Endometrium (tissue), 2 donors: ENCODE measurements around the gene ERN2.
"Not testable (repeated sequence)": the region's sequence is repeated elsewhere in the genome, so short reads cannot be mapped to it uniquely, and the experiment has no call there.

Source experiments
- FAIRE-seq: peaks from 2 replicates; lab custom pipeline; 2012; peaks lifted over from hg19 to GRCh38; lab: Jason Lieb, UNC
- donor health status: control.
- donor health status: control.

The ERN2 gene

DNA sequence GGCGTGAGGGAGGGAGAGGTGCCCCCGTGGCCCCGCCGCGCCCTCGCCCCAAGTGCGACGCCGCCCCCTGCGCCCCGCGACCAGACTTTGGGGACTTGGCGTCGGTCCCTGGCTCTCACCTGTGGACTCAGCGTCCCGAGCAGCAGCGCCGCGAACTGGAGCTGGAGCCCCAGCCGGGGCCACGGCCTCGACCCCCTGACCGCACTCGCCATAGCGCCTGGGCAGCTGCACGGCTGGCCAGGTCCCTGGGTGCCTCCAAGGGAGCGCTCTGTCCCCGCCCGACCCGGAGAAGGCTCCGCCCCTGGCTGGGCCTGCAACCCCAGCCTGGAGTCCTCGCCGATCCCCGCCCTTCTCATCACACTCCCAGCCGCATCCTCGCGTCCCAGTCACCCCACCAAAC, at the start of gene ERN2:
Gene ERN2 (minus strand): TSS at position 247 of the 400 bp plus-strand sequence. CDS start 35 bp downstream, at position 212.
- FAIRE-seq: no peak

DNA sequence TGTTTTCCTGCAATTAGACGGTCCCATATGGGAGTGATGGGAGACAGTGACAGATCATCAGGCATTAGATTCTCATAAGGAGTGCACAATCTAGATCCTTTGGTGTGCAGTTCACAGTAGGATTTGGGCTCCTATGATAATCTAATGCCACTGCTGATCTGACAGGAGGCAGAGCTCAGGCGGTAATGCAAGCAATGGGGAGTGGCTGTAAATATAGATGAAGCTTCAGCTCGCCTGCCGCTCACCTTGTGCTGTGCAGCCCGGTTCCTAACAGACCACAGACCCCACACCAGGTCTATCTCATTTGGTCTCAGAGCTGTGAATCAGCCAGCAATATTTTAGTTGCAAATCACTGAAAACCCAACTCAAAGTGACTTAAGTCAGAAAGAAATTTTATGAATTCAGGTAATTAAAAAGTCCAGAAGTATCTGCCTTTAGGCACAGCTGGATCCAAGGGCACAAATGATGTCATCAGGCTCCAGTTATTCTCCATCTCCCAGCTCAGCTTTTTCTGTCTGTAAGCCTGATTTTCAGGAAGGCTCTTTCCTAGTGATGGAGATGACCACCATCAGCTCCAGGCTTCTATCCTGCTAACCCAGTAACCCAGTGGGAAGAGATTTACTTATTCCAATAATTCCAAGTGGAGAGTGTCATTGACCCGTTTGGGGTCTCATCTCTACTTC, 45.1 kb upstream of the ERN2 start:
- no peak for FAIRE-seq

DNA sequence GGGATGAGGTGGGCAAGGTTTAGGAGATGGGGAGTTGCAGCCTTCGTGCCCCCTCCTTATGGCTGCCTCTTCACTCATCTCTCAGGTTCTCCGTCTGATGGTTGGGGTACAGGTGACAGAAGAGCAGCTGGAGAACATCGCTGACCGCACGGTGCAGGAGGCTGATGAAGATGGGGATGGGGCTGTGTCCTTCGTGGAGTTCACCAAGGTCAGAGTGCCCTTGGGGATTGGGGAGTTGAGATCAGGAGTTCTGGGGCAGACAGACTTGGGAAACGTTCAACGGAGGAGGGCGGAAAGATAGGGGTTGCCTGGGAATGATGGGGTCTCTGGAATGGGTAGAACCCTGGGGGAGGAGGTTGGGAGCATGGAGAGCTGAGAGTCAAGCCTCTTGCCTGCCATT, 44.1 kb upstream of the ERN2 start:
- no peak for FAIRE-seq

DNA sequence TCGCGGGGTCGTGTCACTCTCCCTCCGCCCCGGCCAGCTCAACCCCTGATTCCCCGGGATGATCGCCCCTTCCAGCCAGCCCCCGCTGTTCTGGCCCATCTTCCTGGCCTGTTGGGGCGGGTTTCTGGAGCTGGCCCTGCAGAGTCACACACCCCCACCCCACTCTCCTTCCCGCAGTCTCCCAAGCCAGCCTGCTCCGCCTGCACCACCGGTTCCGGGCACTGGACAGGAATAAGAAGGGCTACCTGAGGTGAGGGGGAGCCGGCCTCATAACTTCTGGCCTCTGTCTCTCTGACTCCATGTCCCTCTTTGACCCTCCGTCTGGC, 42.4 kb upstream of the ERN2 start:
- no peak for FAIRE-seq

DNA sequence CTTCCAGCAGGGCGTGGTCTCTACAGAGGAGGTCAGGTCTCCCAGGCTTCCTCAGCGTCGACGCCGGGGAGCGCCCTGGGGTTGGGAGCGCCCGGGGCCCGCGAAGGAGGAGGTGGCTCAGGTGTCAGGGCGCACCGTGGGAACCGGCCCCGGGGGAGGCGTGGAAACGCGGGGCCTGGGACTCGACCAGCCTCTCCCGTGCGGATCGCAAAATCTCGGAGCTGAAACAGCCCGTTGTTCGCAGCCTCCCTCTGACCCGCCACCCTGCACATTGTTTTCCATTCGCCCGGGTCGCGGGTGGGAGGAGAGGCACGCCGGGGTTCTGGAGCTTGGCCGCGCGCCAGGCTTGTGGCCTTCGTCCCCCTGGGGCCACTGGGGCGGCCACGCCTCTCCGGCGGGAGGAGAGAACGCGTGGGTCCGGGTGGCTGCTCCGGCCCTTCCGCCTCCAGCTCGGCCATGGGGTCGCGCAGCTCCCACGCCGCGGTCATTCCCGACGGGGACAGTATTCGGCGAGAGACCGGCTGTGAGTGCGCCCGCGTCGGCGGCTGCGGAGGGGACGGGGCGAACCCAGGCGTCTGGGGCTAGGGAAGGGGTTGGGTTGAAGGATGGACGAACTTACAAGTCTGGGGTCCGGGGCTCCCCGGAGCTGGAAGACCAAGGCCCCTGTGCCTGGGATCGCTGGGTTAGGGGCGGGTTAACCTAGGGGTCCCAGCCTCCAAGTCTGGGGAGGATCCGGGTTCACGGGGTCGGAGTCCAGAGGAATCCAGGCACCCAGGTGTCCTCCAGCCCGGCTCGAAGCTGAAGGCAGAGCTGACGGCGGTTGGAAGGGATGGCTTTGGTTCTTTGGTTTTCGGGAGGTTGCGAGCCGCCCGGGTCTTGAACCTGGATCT, 41.8 kb upstream of the ERN2 start, which contains the start of gene CHP2:
Gene CHP2 (plus strand): TSS at position 433 of the 890 bp plus-strand sequence. CDS start 24 bp downstream, at position 457.
- no peak for FAIRE-seq

DNA sequence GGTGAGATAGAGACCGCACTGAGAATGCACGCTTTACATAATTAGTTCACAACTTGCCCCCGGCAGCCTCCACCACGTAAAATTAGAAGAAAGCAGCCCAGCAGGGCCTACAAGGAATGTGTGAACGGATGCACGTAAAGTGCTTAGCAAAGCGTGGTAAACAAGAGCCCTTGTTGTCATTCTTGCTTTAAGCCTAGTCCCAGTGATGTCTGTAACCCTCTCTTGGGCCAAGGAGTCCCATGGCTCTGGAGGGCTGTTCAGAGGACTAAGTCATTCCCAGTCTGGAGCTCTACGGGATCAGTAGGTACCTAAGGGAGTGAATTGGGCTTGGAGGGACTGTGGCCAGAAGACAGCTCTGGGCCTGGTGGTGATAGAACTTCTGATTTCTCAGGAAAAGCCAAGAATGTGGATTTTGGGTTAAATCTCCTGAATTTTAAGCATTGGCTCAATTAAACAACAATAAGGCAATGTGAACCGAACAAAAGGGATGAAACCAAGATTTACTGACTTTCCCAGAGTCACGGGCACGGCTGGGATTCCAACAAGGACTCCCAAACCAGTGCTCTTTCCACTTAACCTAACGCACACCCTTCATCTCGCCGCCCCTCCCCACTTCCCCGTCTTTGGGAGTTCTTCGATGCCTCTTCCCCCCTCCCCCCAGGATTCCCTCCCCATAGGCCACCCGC, 41.0 kb upstream of the ERN2 start:
- no peak for FAIRE-seq

DNA sequence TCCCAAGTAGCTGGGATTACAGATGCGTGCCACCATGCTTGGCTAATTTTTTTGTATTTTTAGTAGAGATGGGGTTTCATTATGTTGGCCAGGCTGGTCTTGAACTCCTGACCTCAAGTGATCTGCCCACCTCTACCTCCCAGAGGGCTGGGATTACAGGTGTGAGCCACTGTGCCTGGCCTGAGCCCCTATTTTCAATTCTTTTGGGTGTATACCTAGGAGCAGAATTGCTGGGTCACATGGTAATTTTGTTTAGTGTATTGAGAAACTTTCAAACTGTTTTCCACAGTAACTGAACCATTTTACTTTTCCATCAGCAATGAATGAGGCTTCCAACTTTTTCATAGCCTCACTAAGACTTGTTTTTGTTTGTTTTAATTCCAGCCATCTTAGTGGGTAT, 38.0 kb upstream of the ERN2 start:
- not testable (repeated sequence) for FAIRE-seq

DNA sequence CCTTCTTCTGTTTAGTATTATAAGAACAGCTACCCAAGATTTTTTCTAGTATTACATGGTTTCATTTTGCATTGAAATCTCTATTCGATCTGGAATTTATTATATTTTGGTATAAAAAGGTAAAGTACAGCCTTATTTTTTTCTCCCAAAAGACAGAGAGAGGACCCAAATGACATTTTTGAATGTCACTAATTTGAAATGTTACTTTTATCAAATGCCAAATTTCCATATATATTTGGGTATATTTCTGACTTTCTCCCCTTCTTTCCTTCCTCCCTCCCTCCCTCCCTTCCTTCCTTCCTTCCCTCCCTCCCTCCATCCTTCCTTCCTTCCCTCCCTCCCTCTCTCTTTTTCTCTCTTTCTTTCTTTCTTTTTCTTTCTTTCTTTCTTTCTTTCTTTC, 35.6 kb upstream of the ERN2 start:
- FAIRE-seq: no peak

DNA sequence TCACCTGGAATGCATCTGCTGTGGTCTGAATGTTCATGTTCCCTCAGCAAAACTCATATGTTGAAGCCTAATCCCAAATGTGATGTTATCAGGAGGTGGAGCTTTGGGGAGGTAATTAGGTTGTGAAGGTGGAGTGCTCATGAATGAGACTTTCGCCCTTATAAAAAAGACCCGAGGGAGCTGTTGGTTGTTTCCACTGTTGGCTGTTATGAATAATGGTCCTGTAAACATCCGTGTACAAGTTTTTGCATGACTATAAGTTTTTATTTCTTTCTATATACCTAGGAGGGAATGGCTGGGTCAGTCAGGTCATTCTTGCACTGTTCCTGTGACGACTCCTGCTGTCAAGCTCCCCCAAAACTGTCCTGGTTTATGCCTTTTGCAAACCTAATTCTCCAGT, 32.2 kb upstream of the ERN2 start:
- FAIRE-seq: no peak

DNA sequence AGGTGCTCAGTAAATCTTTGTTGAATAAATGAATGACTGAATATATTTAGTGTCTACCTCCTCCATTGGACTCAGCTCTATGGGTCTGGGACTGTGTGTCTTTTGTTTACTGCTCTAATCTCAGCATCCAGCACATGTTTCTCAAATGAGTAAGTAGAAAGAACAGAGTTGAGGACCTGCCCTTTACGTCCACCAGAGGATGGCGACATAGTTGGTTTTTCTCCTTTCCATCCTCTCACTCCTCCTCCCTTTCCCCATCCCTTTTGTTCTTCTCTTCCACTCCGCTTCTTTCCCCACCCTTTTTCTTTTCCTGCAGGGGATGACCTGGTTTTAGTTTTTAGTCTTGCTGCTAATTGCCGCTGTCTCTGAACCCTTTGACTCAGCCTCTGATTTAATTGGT, 29.7 kb upstream of the ERN2 start:
- no peak for FAIRE-seq

DNA sequence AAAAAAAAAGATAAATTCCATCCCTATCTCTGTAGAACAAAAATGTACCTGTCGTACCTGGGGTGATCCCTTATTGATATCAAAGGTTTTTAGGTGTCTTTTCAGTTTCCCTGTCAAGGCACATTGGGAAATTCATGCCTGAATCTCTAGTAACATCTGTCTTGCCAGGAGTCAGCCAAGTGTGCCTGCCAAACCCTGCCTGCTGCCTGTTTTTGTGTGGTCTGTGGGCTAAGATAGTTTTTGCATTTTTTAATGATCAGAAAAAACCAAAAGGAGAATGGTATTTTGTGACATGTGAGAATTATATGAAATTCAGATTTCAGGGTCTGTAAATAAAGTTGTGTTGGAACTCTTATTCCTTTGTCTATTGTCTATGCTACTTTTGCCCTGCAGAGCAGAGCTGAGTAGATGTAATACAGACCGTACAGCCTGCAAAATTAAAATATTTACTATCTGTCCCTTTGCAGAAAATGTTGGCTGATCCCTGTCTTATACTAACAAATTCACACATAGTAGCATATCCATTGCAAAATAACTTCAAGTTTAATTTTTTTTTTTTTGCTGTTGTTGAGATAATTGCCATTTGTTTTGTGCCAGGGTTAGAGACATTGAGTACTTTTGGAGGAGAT, 28.8 kb upstream of the ERN2 start:
- no peak for FAIRE-seq

DNA sequence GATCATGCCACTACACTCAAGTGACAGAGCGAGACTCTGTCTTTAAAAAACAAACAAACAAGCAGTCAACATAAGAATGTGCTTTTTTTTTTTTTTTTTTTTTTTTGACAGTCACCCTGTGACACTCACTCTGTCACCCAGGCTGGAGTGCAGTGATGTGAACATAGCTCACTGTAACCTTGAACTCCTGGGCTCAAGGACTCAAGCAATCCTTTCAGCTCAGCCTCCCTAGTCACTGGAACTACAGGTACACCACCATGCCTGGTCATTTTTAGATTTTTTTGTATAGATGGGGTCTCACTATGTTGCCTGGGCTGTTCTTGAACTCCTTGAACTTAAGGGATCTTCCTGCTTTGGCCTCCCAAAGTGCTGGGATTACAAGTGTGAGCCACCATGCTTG, 26.5 kb upstream of the ERN2 start:
- no peak for FAIRE-seq

DNA sequence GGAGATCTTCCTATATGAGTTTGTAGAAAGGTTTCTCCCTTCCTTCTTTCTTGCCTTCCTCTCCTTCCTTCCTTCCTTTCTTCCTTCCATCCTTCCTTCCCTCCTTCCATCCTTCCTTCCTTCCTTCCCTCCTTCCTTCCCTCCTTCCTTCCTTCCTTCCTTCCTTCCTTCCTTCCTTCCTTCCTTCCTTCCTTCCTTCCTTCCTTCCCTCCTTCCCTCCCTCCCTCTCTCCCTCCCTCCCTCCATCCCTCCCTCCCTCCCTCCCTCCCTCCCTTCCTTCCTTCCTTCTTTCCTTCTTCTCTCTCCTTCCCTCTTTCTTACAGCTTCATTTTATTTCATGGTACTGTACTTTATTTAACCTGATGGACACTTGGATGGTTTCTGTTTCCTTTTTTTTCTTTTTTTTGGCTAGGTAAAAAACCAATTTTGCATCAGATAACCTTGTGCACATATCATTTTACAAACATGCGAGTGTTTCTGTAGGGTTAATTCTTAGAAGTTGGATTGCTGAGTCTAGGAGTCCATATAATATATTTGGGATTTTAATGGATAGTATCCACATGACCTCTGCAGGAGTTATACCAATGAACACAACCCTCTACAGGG, 24.5 kb upstream of the ERN2 start:
- FAIRE-seq: not testable (repeated sequence)

DNA sequence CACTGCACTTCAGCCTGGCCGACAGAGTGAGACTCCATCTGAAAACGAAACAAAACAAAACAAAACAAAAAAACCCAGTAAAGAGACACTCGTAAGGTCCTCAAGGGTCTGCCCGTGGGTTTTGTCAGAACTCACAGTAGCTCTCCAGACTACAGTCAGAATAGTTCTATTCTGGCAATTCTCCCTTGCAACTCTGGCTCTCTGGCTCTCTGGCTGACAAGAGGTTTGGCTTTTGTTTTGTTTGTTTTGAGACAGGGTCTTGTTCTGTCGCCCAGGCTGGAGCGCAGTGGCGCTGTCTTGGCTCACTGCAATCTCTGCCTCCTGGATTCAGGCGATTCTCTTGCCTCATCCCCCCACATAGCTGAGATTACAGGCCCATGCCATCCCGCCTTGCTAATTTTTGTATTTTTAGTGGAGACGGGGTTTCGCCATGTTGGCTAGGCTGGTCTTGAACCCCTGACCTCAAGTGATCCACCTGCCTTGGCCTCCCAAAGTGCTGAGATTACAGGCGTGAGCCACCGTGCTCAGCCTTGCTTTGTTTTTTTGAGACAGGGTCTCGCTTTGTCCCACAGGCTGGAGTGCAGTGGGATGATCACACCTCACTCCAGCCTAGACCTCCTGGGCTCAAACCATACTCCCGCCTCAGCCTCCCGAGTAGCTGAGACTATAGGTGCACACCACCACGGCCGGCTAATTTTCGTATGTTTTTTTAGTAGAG, 21.3 kb upstream of the ERN2 start:
- no peak for FAIRE-seq

DNA sequence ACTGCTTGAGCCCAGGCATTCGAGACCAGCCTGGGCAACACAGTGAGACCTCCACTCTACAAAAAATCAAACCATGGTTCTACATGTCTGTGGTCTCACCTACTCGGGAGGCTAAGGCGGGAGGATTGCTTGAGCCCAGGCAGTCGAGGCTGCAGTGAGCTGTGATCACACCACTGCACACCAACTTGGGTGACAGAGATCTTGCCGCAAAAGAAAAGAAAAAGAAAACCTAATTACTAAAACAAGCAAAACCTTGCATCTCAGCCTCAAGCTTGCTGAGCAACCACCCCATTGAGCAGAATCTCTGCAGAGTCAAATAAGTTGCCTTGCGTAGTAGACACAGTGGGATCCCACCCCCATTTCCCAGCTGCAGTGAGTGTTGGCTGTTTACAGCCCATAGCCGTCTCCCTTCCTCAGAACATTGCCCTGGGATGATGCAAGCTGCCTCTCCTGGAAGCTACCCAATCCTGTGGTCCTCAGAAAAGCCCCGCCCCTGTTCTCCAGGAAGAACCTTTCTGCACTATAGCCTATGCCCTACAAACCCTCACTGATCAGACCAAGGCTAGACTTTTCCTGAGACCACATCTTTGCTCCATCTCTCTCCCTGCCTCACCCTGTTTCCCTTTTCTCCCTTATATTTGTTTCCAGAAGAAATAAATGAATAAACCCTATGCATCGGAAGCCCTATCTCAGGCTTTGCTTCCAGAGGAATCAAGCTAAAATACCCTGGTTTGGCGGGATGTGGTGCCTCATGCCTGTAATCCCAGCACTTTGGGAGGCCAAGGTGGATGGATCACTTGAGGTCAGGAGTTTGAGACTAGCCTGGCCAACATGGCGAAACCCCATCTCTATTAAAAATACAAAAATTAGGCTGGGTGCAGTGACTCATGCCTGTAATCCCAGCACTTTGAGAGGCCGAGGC, 16.7 kb upstream of the ERN2 start:
- FAIRE-seq: no peak

DNA sequence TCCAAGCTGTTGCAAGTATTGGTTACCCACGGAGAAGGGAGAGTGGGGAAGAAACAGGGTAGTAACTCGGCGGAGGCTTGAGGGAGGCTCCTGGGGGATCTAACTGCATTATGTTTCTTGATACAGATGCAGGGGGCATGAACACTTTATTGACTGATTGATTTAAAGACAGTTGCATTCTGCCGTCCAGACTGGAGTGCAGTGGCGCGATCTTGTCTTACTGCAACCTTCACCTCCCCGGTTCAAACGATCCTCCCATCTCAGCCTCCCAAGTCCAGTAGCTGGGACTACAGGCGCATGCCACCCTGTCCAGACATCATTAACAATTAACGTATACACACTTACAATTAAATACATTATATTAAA, 15.1 kb upstream of the ERN2 start:
- no peak for FAIRE-seq

DNA sequence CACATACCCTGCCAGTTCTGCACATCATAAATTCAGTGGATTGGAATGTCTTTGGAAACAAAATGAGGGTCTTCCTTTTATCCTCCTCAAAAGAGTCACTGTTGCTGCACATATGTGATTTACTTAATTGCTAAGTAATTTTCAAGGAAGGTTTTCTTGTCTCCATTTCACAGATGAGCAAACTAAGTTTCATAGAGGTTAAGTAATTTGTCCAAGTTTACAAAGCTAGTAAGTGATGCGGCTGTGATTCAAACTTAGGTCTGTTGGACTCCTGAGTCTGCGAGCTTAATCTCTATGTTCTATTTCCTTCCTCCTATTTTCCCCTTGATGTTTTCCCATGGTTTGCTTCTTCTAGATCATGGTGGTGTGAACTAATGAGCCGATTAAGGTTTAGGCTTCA, 13.7 kb upstream of the ERN2 start:
- no peak for FAIRE-seq

DNA sequence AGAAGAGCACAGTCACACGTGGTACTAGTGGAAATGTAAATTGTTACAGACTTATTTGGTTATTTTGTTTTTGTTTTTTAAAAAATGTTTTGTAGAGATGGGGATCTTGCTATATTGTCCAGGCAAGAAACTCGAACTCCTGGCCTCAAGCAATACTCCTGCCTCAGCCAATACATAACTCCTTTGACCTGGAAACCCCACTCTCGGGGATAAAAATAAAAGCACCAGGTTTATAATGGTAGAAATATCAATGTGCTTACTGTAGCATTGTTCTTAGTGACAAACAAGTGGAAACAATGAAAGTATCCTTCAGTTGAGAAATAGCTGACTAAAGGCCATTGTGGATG, 11.7 kb upstream of the ERN2 start:
- FAIRE-seq: no peak

DNA sequence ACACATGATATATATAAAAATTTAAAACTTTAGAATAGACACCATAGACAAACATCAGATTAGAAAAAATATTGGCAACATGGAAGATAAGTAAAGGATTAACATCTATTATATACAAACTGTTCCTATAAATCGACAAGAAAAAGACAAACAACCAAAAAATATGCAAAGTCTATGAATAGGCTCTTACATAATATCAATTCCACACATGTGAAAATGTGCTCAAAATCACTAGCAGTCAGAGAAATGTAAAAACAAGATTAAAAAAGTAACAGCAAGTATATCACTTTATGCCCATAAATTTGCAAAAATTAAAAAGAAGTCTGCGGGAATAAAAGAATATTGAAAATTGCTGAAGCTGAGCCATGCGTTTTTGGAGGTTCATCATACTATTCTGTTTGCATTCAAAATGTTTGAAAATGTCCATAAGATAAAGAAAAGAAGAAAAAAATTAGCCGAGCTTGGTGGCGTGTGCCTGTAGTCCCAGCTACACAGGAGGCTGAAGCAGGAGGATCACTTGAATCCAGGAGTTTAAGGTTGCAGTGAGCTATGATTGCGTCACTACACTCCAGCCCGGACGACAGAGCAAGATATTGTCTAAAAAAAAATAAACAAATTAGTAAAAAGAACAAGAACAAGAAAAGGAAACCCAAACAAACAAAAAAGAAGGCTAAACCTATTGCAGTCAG, 11.2 kb upstream of the ERN2 start:
- no peak for FAIRE-seq
